KOPT-K1 (cell line): ENCODE results near the gene SOX5.
"Not testable (repeated sequence)": the region's sequence is repeated elsewhere in the genome, so short reads cannot be mapped to it uniquely, and the experiment has no call there.

Source experiments
- H3K27ac ChIP-seq: fragments of 200-600 bp; sonication (generic); 2 replicates; pipeline ENCODE4 v1.5.1; 2016; ENCODE audit warnings: antibody characterized with exemption, mild to moderate bottlenecking, low read depth, low read length; ENCODE audit not compliant: poor library complexity, severe bottlenecking
- H3K36me3 ChIP-seq: fragments of 200-600 bp; sonication (generic); 2 replicates; pipeline ENCODE4 v1.5.1; 2017; ENCODE audit warnings: antibody characterized with exemption, mild to moderate bottlenecking, low read length, moderate library complexity; ENCODE audit not compliant: insufficient read depth
- H3K9me3 ChIP-seq: fragments of 200-600 bp; sonication (generic); 2 replicates; pipeline ENCODE4 v1.5.1; 2017; ENCODE audit warnings: antibody characterized with exemption, low read length, mild to moderate bottlenecking; ENCODE audit not compliant: insufficient read depth, poor library complexity, severe bottlenecking

The SOX5 gene

DNA sequence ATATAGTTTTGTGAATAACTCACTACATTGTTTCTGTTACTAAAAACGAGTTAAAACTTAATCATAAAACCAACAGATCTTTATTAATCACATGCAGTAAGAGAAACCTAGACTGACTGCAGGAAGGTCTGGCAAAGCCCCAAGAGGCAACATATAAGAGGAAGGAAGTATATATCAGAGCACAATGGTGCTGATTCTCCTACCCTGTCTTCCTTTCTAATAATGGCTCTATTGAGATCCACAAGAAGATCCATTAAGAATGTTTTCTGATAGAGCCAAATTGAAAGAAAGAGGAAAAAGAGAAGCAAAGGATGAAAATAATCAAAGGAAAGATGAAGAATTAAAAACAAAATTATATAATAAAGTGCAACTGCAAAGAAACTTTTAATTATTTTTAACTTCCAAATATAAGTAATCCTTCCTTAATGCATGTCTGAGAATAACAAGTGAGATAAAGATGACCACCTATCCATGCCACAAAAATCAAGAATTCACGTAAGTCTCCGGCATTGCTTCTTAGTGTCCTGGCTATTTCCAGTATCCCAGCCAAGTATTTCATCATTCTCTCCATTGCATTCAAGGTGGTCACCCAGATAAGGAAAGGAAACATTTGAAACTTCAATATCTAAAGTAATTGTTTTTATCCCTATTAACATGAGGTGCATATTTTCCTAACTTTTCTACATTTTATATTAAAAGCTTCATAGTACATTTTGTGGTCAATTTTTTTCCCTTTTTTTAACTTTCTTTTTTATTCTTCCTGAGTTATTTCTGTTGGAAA lies 62.2 kb downstream of the SOX5 start:
- Histone ChIP-seq H3K36me3 (no peaks in the 10 kb centered on the region), H3K9me3 (no peaks in the 10 kb centered on the region), H3K27ac (no peak overlapping the region)

DNA sequence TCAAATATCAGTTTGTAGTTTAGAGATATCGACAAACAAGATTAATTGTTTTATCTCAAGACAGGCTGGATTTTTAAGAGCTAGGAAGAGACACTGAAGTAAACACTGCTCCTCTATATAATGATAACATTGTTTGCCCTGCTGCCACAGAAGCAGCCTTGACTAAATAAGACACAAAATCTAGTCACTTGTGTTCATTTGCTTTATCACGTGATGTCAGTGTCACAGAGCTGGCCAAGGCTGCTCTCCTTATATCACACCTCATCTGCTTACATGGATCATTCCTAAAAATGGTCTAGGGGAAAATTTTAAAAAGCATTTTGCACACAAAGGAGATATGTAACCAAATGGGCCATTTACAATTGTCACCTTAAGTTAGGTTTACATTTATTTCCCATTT lies 64.1 kb downstream of the SOX5 start:
- H3K9me3 ChIP-seq: no peaks in the 10 kb centered on the region
- no peaks in the 10 kb centered on the region for H3K36me3 ChIP-seq
- no peak overlapping the region for H3K27ac ChIP-seq

DNA sequence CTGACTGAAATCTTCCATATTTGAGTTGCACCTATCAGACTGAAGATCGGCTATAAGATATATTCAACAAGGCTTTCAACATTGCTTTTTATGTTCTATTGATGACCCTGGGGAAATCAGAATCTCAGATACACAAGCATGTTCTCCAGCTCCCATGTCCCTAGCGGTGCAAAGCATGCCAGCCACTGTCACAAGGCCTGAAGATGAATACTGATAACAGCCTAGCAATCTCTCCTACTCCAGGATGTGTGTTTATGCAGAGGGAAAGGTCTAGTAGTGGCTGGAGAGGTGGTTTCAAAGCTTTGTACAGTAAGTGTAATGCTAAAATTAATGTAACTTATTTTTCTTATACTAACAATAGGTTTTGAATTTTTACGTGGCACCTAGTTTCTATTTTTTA lies 64.6 kb downstream of the SOX5 start:
- no peaks in the 10 kb centered on the region for H3K36me3 ChIP-seq
- H3K27ac ChIP-seq: no peak overlapping the region
- H3K9me3 ChIP-seq: no peaks in the 10 kb centered on the region

DNA sequence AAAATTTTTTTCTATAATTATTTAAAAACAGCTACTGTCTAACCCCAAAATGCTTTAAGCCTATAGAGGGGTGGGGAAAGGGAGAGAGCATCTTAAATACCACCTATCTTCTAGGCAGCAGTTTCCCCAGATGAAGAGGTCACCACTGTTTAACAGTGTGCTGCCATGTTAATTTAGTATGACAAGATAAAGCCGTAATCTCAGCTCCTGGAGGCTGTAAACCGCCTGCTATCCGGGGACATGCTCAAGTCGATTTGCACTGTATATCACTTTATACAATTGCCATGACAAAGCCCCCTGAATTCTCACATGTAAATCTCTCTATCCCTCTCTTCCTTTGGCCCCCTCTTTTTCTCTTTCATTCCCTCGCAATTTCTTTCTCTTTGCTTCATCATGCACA lies 68.5 kb downstream of the SOX5 start:
- no peaks in the 10 kb centered on the region for H3K9me3 ChIP-seq
- no peaks in the 10 kb centered on the region for H3K36me3 ChIP-seq
- no peak overlapping the region for H3K27ac ChIP-seq

DNA sequence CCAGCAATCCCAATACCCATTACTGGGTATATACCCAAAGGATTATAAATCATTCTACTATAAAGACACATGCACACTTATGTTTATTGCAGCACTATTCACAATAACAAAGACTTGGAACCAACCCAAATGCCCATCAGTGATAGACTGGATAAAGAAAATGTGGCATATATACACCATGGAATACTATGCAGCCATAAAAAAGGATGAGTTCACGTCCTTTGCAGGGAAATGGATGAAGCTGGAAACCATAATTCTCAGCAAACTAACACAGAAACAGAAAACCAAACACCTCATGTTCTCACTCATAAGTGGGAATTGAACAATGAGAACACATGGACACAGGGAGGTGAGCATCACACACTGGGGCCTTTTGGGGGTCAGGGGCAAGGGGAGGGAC lies 72.9 kb downstream of the SOX5 start:
- H3K27ac ChIP-seq, H3K9me3 ChIP-seq, H3K36me3 ChIP-seq: not testable (repeated sequence)

DNA sequence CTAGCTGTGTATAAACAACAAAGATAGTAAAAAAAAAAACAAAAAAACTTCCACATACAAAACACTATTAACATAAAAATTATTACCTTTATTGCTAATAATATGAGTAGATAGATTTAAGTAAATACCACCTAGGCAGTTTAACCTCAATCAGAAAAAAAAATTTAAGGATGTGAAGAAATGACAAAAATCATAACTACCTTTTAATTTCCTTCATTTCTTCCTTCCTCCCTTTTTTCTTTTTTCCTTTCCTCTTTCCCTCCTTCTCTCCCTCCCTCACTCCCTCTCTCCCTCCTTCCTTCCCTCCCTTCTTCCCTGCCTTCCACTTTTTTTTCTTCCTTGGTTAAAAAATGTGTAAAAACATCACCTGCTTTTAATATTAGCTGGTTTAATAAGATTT lies 81.7 kb downstream of the SOX5 start:
- H3K9me3 ChIP-seq: no peaks in the 10 kb centered on the region
- no peaks in the 10 kb centered on the region for H3K36me3 ChIP-seq
- no peak overlapping the region for H3K27ac ChIP-seq

DNA sequence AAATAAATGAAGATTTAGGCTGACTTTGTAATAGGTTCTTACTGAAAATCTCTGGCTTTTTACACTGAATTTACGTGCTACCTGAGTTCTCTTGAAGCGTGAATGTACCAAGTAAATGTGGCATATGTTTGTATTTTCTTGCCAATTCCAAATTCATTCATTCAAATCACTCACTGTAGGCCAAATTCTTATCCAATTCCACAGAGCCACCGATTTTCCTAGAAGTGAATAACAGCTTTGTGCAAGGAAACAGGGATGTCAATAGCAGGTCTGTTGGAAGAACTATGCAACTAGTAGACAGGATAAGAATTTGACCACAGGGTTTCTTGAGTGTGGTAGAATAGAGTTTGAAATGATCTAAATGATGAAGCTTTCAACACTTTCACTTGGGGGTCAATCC lies 86.8 kb downstream of the SOX5 start:
- Histone ChIP-seq H3K9me3 (no peaks in the 10 kb centered on the region), H3K27ac (no peak overlapping the region), H3K36me3 (no peaks in the 10 kb centered on the region)

DNA sequence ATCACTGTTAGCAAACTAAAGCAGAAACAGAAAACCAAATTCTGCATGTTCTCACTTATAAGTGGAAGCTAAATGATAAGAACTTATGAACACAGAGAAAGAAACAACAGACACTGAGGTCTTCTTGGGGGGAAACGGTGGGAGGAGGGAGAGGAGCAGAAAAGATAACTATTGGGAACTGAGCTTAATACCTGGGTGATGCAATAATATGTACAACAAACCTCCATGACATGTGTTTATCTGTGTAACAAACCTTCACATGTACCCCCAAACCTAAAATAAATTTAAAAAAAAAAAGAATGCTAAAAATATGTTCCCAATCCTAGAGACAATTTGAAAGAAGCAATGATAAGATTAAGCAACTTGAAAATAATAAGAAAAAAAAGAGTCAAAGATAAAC lies 89.5 kb downstream of the SOX5 start:
- Histone ChIP-seq H3K27ac (no peak overlapping the region), H3K36me3 (no peaks in the 10 kb centered on the region)

DNA sequence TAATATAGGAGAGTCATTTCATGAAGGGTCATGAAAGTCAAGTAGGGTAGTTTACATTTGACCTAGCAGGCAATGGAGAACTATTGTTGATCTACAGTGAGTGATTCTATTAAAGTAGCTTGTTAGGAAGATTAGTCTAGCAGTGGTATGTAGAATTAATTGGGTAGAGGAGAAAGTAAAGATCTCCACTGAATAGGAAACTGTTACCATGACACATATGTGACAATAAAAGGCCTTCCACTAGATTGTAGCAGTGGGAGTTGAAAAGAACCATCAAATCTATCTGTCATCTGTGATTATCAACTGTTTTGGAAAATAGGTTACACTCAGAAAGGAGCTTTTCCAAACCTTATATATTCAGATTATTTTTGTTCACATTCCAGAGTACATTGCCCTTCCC lies 92.3 kb downstream of the SOX5 start:
- Histone ChIP-seq H3K27ac (no peak overlapping the region), H3K36me3 (no peaks in the 10 kb centered on the region), H3K9me3 (no peaks in the 10 kb centered on the region)

More for the DNA sequence above, 89.5 kb downstream of the SOX5 start:
- no peaks in the 10 kb centered on the region for H3K9me3 ChIP-seq

DNA sequence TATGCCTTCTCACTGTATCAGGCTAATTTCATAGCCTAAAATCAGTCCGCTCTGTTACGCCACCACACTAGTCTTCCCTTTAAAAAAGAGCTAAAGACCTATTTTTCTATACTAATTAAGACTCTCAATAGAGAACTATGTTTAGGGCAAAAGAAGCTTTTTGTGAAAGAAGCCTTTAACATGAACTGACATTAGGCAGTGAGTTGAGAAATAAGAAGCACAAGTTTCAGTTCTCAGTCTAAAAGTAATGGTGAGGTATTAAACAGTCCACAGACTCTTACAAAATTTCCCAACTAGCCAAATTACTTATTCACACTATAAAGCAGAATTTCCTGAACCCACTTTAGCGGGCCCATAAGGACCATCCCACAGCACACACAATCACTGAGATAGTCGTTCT lies 93.7 kb downstream of the SOX5 start:
- Histone ChIP-seq H3K27ac (no peak overlapping the region), H3K9me3 (no peaks in the 10 kb centered on the region), H3K36me3 (no peaks in the 10 kb centered on the region)

DNA sequence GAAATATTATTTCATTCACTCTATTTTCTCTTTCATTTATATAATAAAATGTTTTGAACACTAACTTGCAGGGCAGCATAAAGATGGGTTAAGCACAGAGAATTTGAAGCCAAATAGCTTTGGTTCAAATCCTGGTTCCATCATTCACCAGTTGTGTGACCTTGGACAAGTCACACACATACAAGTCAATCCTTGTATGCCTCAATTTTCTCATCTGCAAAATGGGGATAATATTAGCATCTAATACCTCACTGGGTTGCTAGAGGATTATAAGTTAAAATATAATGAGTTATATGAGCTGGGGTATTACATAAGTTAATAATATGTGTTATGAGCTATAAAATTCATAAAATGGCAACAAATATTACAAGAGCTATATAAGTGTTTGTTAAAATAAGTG lies 94.9 kb downstream of the SOX5 start:
- Histone ChIP-seq H3K27ac (no peak overlapping the region), H3K9me3 (no peaks in the 10 kb centered on the region), H3K36me3 (no peaks in the 10 kb centered on the region)

DNA sequence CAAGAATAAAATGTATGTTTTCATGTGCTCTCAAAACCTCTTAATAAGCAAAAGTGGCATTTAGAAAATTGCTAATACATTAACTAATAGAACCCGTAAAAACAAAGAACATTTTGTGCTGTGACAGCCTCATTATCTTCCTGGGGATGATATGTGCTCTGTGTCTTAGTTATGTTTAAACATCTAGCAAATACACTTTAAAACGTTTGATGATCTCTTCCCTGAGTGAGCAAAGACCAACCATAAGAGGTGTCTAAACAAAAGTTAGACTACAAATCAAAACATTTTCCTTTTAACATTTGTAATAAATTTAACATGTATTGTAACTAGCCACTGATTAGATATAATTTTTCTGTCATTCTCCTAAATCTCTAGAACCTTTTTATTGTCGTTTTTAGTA lies 95.8 kb downstream of the SOX5 start:
- Histone ChIP-seq H3K9me3 (no peaks in the 10 kb centered on the region), H3K27ac (no peak overlapping the region), H3K36me3 (no peaks in the 10 kb centered on the region)

DNA sequence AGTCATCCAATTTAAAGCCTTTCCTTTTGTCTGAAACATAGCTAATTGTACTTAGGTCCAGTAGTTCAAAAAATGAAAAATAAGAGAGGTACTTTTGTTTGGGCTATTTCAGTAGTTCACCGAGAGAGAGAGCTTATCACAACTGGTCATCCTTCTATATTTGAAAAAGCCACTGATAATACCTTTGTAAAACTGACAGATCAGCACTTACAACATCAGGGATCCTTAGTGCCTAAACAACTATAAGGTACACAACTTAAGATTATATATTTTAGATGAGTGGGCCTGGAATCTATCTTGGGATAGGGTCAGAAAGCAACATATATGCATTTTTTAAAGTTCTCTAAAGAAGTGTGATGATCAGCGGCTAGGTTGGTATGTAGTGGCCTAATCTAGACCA lies 97.9 kb downstream of the SOX5 start:
- no peaks in the 10 kb centered on the region for H3K36me3 ChIP-seq
- H3K9me3 ChIP-seq: no peaks in the 10 kb centered on the region
- no peak overlapping the region for H3K27ac ChIP-seq

DNA sequence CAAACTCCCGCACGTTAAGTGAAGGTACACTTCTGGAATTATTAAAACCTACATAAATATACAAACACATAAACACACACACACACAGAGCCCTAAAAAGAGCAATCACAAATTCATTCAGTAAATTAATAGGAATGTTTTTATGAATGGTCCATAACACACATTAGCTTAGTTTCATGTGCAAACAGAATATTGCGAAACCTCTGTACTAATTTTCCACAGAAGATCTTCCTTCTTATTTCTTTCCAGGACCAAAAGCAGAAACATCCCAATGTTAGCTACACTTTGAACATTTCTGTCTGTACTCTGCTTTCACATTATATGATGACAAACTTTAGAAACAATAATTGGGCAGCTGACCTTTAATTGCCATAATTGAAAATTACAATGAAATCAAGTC lies 101.6 kb downstream of the SOX5 start:
- Histone ChIP-seq H3K36me3 (no peaks in the 10 kb centered on the region), H3K27ac (no peak overlapping the region), H3K9me3 (no peaks in the 10 kb centered on the region)

DNA sequence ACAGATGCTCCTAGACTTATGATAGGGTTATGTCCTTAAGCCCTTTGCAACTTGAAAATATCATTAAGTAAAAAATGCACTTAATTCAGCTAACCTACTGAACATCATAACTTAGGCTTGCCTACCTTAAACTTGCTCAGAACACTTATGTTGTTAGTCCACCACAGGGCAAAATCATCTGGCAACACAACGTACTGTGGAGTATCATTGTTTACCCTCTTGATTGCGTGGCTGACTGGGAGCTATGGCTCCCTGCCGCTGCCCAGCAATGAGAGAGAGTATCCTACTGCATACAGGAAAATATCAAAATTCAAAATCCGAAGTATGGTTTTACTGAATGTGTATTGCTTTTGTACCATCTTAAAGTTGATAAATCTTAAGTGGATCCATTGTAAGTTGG lies 105.5 kb downstream of the SOX5 start:
- Histone ChIP-seq H3K36me3 (no peaks in the 10 kb centered on the region), H3K27ac (no peak overlapping the region)

DNA sequence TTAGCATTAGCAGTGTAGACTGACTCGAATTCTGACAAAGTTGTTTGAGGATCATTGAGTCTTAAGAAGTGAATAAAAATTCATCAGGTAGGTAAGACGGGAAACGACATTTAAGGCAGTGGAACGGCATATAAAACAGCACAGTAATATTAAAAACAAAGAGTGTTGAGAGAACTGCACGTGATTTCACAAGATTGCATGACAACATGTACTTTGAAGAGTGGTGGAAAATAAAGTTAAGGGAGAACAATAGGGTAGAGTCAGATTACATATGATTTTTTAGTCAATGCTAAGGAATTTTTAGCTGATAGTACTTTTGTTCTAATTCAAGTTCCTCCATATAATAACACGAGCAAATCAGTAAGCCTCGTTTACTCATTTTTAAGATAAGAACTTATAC lies 115.4 kb downstream of the SOX5 start:
- H3K27ac ChIP-seq: no peak overlapping the region
- no peaks in the 10 kb centered on the region for H3K36me3 ChIP-seq
- H3K9me3 ChIP-seq: no peaks in the 10 kb centered on the region

More for the DNA sequence above, 105.5 kb downstream of the SOX5 start:
- no peaks in the 10 kb centered on the region for H3K9me3 ChIP-seq
